Neural crest cell (in vitro differentiated cells): Measurements from ENCODE around the gene FAM89B. TPM values are rescaled to one million over a fixed set of nuclear protein-coding genes. Genes with fewer than 3 reads are reported as not detected.

Experiments used
- DNase-seq: peaks from one replicate; pipeline ENCODE4 v3.0.0; 2021; ENCODE audit warnings: low read depth, mixed read lengths, low spot score
- H3K27ac Mint-ChIP-seq: one replicate; pipeline ENCODE4 v1.8.0; 2021; ENCODE audit warnings: mild to moderate bottlenecking, mixed read lengths; ENCODE audit not compliant: unreplicated experiment
- H3K27me3 Mint-ChIP-seq: 2 replicates; pipeline ENCODE4 v1.8.0; 2021; ENCODE audit warnings: low read depth, mild to moderate bottlenecking, mixed read lengths
- H3K36me3 Mint-ChIP-seq: 2 replicates; pipeline ENCODE4 v1.8.0; 2021; ENCODE audit warnings: low read depth, mild to moderate bottlenecking, mixed read lengths
- H3K4me1 Mint-ChIP-seq: 2 replicates; pipeline ENCODE4 v1.8.0; 2021; ENCODE audit warnings: mixed read lengths
- H3K4me3 Mint-ChIP-seq: one replicate; pipeline ENCODE4 v1.8.0; 2021; ENCODE audit warnings: mild to moderate bottlenecking, mixed read lengths
- H3K9me3 Mint-ChIP-seq: 2 replicates; pipeline ENCODE4 v1.8.0; 2021; ENCODE audit warnings: mixed read lengths
- total RNA-seq: library from RNA; stranded (reverse); gene quantifications from 2 replicates; pipeline ENCODE4 v1.2.1, GENCODE V29; 2021
- TF ChIP-seq, protein P1 (sequence below): fragments of 200-600 bp; sonication (generic); conservative IDR thresholded peaks from 2 replicates; pipeline ENCODE4 v1.5.0; 2021; ENCODE audit warnings: antibody characterized with exemption, mild to moderate bottlenecking

The FAM89B gene
- total RNA-seq, 1 donor from 2014 or later, result 86.3 TPM

DNA sequence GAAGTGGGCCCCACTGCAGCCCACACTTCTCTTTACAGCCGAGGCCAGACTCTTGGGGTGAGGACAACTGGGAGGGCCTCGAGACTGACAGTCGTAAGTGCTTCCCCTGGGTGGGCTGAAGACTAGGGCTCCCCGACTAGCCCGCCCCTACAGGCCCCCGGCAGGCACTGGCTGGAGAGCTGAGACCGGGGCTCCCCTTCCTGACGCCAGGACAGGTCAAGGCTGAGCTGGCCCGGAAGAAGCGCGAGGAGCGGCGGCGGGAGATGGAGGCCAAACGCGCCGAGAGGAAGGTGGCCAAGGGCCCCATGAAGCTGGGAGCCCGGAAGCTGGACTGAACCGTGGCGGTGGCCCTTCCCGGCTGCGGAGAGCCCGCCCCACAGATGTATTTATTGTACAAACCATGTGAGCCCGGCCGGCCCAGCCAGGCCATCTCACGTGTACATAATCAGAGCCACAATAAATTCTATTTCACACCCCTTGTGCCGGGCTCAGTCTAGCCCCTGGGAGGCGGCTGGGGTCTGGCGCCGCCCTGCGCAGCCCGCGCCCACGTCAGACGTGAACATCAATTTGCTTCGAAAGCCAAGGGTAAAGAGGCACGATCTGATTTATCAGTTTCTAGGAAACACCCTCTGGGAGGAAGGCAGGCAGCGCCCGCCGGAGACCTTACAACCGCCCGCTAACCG lies 34.0 kb upstream of the FAM89B start:
- peak overlapping the region; percentile 44 for H3K4me3 Mint-ChIP-seq

DNA sequence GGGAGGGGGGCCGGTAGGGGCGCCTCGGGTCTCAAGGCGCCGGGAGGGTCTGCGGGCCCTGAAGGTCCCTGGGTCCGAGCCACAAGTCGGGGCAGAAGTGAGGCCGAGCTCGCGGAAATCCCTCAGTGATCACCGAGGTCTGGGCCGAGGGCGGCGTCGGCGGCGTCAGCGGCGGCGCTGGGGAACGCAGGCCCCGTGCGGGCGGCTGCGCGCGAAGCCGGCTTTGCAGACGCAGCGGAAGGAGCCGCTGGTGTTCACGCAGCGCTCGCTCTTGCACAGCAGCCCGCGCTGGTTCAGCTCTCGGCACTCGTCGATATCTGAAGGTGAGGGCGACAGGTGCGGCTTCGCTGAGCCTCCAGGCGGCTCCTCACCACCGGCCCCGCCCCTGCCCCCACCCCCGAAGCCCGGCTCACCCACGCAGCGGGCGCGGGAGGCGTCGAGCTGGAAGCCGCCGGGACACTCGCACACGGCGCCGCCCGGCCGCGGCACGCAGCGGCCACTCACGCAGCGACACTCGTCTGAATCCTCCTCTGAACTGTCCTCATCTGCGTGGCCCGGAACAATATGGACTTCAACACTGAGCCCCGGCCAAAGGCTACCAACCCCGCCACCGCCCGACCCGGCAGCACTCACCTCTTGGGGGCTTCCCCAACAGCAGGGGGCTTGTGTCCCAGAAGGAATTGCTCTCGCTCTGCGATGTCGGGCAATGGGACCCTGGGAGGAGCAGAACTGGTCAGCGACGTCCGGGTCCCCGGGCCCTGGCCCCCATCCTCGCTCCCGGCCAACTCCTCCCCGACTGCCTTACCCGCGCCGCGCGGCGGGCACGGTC lies 33.2 kb upstream of the FAM89B start:
- Mint-ChIP-seq H3K36me3 (peaks cover 6% of the 10 kb centered on the region), H3K4me1 (peaks cover 7% of the 10 kb centered on the region), H3K4me3 (no peak overlapping the region), H3K9me3 (no peaks in the 10 kb centered on the region), H3K27me3 (peaks cover 61% of the 10 kb centered on the region), H3K27ac (no peak overlapping the region)
- TF ChIP-seq, protein P1, sequence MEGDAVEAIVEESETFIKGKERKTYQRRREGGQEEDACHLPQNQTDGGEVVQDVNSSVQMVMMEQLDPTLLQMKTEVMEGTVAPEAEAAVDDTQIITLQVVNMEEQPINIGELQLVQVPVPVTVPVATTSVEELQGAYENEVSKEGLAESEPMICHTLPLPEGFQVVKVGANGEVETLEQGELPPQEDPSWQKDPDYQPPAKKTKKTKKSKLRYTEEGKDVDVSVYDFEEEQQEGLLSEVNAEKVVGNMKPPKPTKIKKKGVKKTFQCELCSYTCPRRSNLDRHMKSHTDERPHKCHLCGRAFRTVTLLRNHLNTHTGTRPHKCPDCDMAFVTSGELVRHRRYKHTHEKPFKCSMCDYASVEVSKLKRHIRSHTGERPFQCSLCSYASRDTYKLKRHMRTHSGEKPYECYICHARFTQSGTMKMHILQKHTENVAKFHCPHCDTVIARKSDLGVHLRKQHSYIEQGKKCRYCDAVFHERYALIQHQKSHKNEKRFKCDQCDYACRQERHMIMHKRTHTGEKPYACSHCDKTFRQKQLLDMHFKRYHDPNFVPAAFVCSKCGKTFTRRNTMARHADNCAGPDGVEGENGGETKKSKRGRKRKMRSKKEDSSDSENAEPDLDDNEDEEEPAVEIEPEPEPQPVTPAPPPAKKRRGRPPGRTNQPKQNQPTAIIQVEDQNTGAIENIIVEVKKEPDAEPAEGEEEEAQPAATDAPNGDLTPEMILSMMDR, result peak; percentile 18
- DNase-seq, result peak; percentile 31

More for the DNA sequence above, 34.0 kb upstream of the FAM89B start:
- Mint-ChIP-seq H3K27me3 (peaks cover 57% of the 10 kb centered on the region), H3K36me3 (peaks cover 6% of the 10 kb centered on the region), H3K27ac (no peak overlapping the region), H3K9me3 (no peaks in the 10 kb centered on the region), H3K4me1 (peaks cover 4% of the 10 kb centered on the region)
- TF ChIP-seq, protein P1, result no peak
- no peak for DNase-seq

DNA sequence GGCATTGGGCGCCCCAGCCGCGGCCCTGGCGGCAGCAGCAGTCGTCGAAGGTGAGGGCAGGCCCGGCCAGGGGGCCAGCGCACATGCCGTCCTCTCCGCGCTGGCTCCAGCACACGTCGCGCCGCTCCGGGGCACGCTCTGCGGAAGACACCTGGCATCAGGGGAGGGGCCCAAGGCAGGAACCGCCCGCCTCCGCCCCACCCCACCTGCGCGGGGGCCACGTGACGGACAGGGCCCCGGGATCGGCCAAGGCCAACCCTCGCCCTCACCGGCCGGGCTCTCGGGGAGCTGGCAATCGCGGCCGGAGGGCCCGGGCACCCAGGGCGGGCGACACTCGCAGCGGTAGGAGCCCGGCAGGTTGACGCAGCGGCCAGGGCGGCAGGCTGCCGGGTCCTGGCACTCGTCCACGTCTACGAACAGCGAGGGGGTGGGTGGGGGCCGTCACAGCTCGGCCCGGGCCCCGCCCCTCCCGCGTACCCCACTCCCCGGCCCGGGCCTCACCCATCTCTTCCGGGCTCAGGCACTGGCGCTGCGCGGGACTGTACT lies 32.5 kb upstream of the FAM89B start:
- H3K9me3 Mint-ChIP-seq, result no peaks in the 10 kb centered on the region
- no peak overlapping the region for H3K4me3 Mint-ChIP-seq
- peaks cover 64% of the 10 kb centered on the region for H3K27me3 Mint-ChIP-seq
- peaks cover 10% of the 10 kb centered on the region for H3K4me1 Mint-ChIP-seq
- H3K27ac Mint-ChIP-seq, result no peak overlapping the region
- DNase-seq, result no peak
- TF ChIP-seq, protein P1, result no peak
- H3K36me3 Mint-ChIP-seq, result no peaks in the 10 kb centered on the region

DNA sequence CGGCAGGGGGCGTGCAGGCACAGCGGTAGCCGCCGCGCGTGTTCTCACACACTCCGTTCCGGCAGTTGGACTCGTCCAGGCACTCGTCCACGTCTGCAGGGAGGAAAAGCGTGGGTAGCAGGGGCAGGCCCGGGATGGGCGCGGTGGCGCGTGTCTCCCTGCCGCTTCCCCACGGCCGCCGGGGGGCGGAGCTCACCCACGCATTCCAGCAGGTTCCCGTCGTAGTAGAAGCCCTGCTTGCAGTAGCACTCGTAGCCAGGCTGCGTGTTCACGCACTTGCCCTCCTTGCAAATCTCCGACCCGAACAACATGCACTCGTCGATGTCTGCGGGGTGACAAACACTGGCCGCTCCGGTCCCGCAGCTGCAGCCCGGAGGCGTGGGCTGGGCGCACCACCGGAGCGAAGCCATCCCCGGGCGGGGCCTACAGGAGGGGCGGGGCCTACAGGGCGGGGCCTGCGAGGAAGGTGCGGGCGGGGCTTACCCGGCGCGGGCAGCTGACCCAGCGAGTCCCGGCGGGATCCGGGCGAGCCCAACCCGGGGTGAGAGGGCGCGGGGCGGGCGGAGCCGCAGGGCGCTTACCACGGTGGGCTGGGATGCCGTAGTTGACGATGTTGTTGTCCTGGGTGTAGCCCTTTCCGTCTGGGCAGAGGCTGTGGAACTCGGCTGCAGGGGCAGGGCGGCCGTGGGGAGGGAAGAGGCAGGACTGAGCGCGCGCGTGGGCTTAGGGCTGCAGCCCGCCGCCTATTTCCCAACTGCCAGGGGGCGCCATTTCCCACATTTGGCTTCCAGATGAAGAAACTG lies 31.8 kb upstream of the FAM89B start:
- Mint-ChIP-seq H3K27ac (no peak overlapping the region), H3K9me3 (no peaks in the 10 kb centered on the region), H3K4me1 (peaks cover 10% of the 10 kb centered on the region), H3K4me3 (peak overlapping the region; percentile 78), H3K27me3 (peaks cover 71% of the 10 kb centered on the region), H3K36me3 (no peaks in the 10 kb centered on the region)
- peak; percentile 71 for DNase-seq
- TF ChIP-seq, protein P1, result peak; percentile 80
